ES-I3 (cell line): ENCODE measurements around the gene F8.

Experiments
- H3K36me3 ChIP-seq: 2 replicates; pipeline ENCODE4 v1.6.1; 2013; ENCODE audit warnings: mild to moderate bottlenecking, low read length, control low read depth, moderate library complexity; ENCODE audit not compliant: insufficient read depth
- H3K4me1 ChIP-seq: 2 replicates; pipeline ENCODE4 v1.6.1; 2013; ENCODE audit warnings: mild to moderate bottlenecking, control low read depth, low read length; ENCODE audit not compliant: insufficient read depth
- H3K9ac ChIP-seq: 2 replicates; pipeline ENCODE4 v1.6.1; 2013; ENCODE audit warnings: low read depth, mild to moderate bottlenecking, low read length, moderate library complexity
- H3K9me3 ChIP-seq: 2 replicates; pipeline ENCODE4 v1.6.1; 2013; ENCODE audit warnings: mild to moderate bottlenecking, low read length, moderate library complexity; ENCODE audit not compliant: control insufficient read depth, insufficient read depth

Gene F8

DNA sequence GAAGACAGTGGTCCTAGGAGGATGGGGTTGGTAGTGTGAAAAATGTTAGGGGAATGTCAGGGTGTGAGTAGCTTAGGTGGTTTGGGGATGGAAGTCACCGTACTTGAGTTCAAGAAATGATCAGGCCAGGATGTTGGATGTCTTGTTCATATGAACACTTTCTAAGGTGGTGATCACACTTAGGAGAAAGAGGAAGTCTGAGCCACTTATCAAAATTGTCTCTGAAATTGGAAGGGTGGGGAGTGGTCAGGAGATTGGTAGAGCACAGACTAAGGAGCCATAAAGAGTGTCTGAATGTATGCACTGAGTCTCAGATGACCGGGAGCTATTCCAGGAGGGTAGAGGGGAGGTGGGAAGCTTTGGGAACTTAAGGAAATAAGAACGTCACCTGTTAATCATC, 31.1 kb upstream of the F8 start:
- H3K9me3 ChIP-seq = no peaks in the 10 kb centered on the region
- 0 out of 2 replicates have a peak, but pooled peaks cover 7% of the 10 kb centered on the region for H3K4me1 ChIP-seq
- no peaks in the 10 kb centered on the region for H3K36me3 ChIP-seq
- no peak overlapping the region for H3K9ac ChIP-seq

DNA sequence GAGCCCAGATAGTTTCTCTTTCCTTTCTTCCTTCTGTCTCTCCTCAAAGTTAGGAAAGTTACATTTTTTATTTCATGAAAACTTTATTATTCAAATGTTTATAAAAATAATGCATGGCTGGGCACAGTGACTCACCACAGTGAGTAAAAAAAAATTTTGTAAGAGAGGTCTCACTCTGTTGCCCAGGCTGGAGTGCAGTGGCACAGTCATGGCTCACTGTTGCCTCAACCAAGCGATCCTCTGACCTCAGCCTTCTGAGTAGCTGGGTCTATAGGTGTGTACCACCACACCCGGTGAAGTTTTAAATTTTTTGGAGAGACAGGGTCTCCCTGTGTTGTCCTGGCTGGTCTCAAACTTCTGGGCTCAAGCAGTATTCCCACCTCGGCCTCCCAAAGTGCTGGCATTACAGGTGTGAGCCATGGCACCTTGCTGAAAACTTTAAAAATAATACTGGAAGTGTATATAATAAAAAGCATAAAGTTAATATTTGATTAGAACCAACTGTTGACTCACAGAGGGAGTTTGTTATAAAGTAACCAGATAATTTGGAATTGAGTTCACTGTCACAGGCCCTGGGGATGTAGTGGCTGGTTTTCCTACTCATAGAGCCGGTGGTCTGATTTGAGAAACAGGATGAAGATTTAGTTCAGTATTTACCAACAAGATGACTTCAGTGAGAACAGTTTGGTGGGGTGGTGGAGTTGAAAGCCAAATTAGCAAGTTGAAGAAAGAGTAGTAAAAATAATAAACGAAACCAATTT, 30.4 kb upstream of the F8 start:
- H3K36me3 ChIP-seq = no peaks in the 10 kb centered on the region
- no peak overlapping the region for H3K9ac ChIP-seq
- 0 out of 2 replicates have a peak, but pooled peaks cover 7% of the 10 kb centered on the region for H3K4me1 ChIP-seq
- no peaks in the 10 kb centered on the region for H3K9me3 ChIP-seq

DNA sequence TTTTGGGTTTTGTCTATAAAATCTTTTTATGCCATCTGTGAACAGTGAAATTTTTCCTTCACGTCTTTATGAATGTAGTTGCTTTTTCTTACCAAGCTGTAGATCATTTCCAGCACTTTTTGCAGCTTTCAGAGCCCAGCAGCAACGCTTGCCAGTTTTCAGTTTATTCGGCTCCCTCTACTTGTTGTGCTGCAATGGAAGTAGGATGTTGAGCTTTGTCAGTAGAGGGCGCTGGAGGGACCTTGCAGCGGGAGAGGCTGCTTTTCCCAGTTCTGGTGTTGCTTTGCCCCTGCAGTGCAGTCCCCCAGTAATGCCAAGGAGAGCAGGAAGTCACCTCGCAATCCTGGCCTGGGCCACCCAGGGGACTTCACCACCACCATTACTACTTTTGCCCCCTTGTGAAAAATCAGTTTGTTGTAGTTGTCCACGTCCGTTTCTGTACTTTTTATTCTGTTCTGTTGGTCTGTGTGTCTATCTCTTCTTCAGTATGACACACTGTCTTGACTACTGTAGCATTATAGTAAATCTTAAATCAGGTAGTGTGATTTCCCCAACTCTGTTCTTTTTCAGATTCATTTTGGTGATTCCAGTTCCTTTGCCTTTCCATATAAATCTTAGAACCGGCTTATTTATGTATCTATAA, 26.6 kb upstream of the F8 start:
- H3K9ac ChIP-seq = no peak overlapping the region
- H3K4me1 ChIP-seq = no peaks in the 10 kb centered on the region
- H3K36me3 ChIP-seq = no peaks in the 10 kb centered on the region
- no peaks in the 10 kb centered on the region for H3K9me3 ChIP-seq

DNA sequence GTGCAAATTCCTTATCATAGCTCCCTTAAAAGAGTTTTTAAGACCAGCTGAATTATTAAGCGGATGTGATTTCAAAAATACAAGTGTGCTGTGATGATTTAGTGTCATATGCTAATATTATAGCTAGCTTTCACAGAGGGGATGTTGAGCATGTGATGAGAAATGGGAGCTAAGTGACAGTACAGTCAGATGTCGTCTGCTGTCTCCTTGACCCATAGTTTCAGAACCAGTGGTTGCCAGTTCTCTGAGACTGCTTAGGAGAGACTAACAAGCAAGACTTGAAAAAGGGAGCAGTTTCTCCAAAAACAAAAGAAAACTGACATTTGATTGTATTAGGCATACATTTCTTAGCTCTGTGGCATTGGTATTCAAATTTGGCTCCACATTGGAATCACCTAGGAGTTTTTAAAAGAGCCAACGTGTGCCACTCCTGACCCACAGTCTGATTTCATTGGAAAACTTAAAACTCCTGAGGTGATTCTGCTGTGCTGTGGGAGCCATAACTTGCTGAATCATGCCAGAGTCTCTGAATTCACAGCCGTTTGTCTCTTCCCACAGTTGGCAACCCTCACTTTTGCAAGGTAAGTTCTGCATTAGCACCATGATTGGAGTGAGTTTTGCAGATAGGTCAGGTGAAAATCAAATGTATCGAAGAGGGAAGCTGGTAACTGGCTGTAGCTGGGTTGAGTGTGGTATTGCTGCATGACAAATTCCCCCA, 24.4 kb upstream of the F8 start:
- Histone ChIP-seq H3K9me3 (no peaks in the 10 kb centered on the region), H3K36me3 (no peaks in the 10 kb centered on the region), H3K4me1 (no peaks in the 10 kb centered on the region), H3K9ac (no peak overlapping the region)

DNA sequence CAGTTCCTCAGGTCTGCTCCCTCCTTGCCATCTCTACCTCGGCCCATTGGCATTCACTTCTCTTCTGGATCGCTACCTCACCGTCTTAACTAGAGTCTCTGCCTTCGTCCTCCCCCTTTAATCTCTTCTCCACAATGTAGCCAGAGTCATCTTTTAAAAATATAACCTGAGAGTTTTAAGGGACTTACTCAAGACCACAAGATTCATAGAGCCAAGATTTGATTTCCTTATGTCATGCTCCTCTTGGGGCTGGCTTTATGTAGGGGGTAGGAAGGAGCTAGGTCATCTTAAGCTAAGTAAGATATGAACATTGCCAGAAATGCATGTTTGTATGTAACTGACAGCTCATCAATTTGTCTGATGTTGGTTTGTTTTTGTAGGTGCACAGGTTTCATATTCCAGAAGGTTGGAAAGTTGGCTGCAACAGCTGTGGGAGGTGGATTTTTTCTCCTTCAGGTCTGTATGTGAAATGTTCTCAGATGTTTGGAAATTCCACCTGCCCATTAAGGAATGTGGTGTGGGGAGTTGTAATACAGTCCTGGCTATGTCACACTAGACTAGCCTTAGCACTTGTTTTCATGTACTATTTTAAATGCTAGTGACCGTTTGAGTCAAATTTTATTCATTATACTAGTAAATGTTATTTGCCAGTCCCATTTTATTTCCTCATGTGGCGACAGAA, 23.7 kb upstream of the F8 start:
- H3K36me3 ChIP-seq = no peaks in the 10 kb centered on the region
- no peaks in the 10 kb centered on the region for H3K4me1 ChIP-seq
- H3K9me3 ChIP-seq = no peaks in the 10 kb centered on the region
- no peak overlapping the region for H3K9ac ChIP-seq

DNA sequence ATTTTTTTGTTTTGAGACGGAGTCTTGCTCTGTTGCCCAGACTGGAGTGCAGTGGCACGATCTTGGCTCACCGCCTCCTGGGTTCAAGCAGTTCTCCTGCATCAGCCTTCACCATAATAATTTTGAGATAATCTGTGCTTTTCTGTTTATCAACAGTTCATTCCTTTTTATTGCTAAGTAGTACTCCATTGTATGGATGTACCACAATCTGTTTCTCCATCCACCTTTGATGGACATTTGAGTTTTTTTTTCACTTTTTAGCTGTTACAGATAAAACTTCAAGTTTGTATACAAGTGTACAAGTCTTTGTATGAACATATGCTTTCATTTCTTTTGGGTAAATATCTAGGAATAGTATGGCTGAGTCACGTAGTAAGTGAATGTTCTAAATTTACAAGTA, 13.2 kb upstream of the F8 start:
- no peak overlapping the region for H3K9ac ChIP-seq
- no peaks in the 10 kb centered on the region for H3K9me3 ChIP-seq
- H3K4me1 ChIP-seq = no peaks in the 10 kb centered on the region
- no peaks in the 10 kb centered on the region for H3K36me3 ChIP-seq

DNA sequence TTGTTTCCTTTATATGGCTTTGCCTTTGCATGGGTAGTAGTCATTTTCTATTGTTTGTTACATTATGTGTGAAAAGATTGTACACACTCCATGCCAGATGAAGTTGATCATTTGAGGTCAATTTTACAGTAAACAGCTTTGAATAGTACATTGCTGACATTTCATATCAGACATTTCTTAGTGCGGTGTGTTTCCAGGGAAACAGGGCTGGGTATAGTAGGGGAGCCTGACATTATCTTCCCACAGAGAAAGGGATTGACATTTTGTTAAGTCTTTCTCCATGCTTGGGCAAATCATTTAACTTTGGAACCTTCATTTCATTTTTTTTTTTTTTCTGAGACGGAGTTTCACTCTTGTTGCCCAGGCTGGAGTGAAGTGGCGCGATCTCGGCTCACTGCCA, 9.1 kb upstream of the F8 start:
- no peaks in the 10 kb centered on the region for H3K4me1 ChIP-seq
- H3K9me3 ChIP-seq = no peaks in the 10 kb centered on the region
- H3K36me3 ChIP-seq = no peaks in the 10 kb centered on the region
- no peak overlapping the region for H3K9ac ChIP-seq

DNA sequence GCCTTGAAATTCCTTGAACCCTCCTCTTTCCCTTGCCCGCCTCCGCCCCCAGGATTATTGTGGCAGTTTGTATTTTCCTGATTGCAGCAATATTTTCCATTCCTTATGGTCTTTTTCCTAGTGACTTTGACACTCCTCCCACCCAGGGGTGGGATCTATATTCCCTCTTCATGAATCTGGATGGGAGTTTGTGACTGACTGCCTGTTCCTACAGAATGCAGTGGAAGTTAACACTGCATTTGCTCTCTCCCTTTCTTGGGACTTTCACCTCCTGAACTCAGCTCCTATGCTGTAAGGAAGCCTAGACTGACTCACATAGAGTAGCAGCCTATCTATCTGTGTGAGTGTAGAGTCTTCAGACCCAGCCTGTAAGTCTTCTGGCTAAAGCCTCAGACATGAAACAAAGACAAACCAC, 6.4 kb upstream of the F8 start:
- Histone ChIP-seq H3K4me1 (no peaks in the 10 kb centered on the region), H3K9me3 (no peaks in the 10 kb centered on the region), H3K36me3 (no peaks in the 10 kb centered on the region), H3K9ac (no peak overlapping the region)

DNA sequence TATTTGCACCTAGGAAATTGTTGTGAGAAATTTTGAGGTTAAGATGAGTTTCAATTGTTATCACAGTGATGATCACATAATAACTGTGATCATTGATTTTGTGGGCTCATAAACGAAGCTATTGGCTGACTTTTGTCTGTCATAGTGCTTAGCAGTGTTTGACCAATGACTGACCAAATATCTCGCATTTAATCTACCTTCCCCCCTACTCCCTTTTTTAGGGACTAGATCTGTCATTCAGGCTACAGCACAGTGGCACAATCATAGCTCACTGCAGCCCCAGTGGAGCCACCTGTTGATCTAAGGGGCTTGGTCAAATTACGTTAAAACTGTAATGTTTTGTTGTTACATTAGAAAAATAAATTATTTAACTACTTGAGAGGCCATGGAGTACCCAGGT, 5.6 kb upstream of the F8 start:
- no peaks in the 10 kb centered on the region for H3K36me3 ChIP-seq
- H3K9ac ChIP-seq = peak overlapping the region; percentile 74; the same call in 1 of the 2 replicates
- H3K9me3 ChIP-seq = no peaks in the 10 kb centered on the region
- no peaks in the 10 kb centered on the region for H3K4me1 ChIP-seq

DNA sequence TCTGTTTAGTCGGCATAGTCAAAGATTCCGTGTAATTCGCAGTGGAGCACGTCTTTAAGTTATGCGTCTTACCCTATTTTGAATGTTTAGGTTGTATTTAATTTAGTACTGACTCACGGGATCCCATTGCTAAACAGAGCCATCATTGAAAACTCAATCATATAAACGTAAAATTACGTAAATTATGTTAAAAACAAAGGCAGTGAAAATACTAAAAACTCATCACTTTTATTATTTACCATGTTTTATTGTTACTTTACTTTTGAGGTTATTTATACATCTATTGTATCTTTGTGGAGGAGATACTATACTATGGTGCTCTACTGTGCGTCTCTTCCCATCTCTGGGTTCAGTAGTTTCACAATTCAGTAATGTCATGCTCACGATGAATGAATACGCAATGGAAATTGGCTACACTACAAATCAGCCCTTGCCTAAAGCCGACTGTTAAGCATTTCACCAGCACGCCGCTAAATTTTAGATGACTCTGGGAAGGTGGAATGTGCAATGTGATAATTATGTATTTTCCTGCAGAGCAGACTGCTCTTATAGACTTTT, 5.1 kb upstream of the F8 start:
- no peaks in the 10 kb centered on the region for H3K4me1 ChIP-seq
- peak overlapping the region; percentile 74 for H3K9ac ChIP-seq
- no peaks in the 10 kb centered on the region for H3K9me3 ChIP-seq
- H3K36me3 ChIP-seq = no peaks in the 10 kb centered on the region

DNA sequence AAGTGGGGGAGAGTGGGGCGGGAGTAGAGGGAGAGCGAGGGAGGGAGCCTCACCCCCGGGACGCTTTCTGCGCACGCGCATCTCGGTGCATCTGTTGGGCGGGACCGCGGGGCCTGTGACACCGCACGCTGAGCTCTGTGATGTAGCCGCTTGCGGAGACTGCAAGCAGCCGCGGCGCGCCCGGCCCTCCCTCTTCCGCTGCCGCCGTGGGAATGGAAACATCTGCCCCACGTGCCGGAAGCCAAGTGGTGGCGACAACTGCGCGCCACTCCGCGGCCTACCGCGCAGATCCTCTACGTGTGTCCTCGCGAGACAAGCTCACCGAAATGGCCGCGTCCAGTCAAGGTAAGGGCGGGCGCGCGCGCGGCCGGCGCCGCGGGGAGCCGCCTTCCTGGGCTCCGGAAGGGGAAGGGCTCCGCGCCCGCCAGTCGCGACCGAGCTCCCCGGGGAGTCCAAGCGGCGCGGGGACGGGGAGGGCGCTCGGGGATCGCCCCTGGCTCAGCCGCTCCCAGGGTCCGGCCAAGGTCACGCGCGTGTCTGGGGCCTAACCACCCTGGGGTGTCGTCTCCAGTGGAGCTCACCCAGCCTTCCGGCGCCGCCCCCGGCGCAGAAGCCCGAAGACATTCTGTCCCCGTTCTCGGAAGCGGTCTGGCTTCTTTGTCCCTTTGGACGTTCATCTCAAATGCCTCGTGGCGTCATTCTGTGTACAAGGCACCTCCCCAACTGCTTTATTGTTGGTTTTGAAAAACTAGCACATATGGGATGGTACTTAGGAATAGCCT, 4.4 kb upstream of the F8 start, which contains the start of gene FUNDC2:
FUNDC2 (plus strand) TSS at position 118 of the 782 bp plus-strand sequence; CDS start at position 213, 95 bp downstream.
- peak within 1 kb of the TSS; percentile 74 for H3K9ac ChIP-seq
- no peaks in the 10 kb centered on the region for H3K36me3 ChIP-seq
- H3K4me1 ChIP-seq = no peaks in the 10 kb centered on the region
- no peaks in the 10 kb centered on the region for H3K9me3 ChIP-seq

DNA sequence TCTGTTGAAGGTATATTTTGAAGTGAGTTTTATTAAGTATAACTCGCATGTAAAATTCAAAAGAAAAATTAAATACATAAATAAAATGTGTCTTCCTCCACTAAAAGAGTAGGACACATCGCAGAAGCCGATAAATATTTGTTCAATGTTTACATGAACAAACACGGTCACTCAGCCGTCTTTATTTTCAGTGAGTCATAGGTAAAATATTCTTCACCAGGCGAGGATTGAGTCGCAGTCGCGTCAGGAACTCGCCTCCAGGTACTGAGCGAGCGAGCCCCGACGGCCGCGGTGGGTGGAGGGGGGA, 3.9 kb upstream of the F8 start:
- H3K9ac ChIP-seq = peak overlapping the region; percentile 74; the same call in 1 of the 2 replicates
- H3K9me3 ChIP-seq = no peaks in the 10 kb centered on the region
- no peaks in the 10 kb centered on the region for H3K4me1 ChIP-seq

DNA sequence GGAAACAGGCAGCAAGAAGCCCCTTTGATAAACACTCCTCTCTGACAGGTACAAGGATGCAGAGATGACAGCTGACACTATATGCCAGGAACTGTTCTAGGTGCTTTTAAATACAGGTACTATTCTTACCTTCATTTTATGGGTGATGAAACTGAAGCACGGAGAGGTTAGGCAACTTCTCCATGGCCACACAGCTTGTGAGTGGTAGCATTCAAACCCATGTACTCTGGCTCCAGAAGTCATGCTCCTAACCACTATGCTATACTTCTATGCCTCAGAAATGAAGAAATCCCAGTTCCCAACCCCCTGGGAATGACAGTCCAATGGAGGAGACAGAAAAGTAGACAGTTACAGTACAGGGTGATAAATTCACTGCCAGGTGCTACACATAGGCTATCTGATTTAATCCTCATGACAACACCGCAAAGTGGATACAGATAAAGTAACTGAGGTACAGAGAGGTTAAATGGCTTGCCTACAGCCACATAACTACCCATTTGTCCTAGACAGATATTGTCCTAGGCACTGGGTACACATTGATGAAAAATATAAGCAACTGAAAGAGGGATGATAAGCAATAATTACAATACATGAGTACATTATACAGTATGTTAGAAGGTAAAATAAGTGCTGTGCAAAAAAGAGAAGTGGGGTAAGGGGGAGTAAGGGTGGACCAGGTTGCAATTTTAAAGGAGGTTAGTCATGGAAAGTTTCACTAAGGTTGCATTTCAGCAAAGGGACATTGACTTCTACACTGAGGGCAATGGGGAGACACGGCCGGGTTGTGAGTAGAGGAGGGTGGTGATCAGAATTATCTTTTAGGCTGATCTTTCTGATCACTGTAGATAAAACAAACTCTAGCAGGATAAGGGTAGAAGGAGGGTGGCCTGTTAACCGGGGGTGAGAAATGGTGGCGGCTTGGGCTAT, 1.6 kb upstream of the F8 start:
- Histone ChIP-seq H3K9ac (no peak overlapping the region), H3K4me1 (no peaks in the 10 kb centered on the region), H3K36me3 (no peaks in the 10 kb centered on the region), H3K9me3 (no peaks in the 10 kb centered on the region)

More for the DNA sequence above, 3.9 kb upstream of the F8 start:
- H3K36me3 ChIP-seq = no peaks in the 10 kb centered on the region
